Measurements from ENCODE around the gene GFRA1. TPM values are rescaled to one million over a fixed set of nuclear protein-coding genes. Genes with fewer than 3 reads are reported as not detected.

The GFRA1 gene
- total RNA-seq, 2 experiments from 2014 or later = not detected

- Histone ChIP-seq H3K36me3 (ENCODE audit: insufficient read depth, low read length) (no peaks in the 10 kb centered on the region), H3K4me1 (ENCODE audit: insufficient read depth, low read length) (no peaks in the 10 kb centered on the region), H3K9me3 (ENCODE audit: control insufficient read depth in 1 of 2, insufficient read depth in 1 of 2, low read length in 2 of 2) (peaks cover 0 to 4% of the 10 kb centered on the region in 2 experiments), H3K27me3 (ENCODE audit: control insufficient read depth in 1 of 2, insufficient read depth in 2 of 2, low read length in 2 of 2) (no peaks in the 10 kb centered on the region), H3K27ac (ENCODE audit: low read depth in 1 of 2, low read length in 2 of 2) (no peak overlapping the region), H3K4me3 (ENCODE audit: low read length) (no peak overlapping the region)
- H3K27ac Mint-ChIP-seq = no peak overlapping the region
- intact Hi-C loops (cut with DNase I, micrococcal nuclease) = no loop called here
- ATAC-seq (ENCODE audit: poor library complexity) (no peak), DNase-seq (no peak)
- ChIA-PET CTCF (no interaction called here), POLR2A (no interaction called here)
- no peaks in the 10 kb centered on the region for H3K4me1 Mint-ChIP-seq (ENCODE audit: low read depth)
- no peak overlapping the region for H3K4me3 Mint-ChIP-seq
- H3K36me3 Mint-ChIP-seq (ENCODE audit: low read depth) = no peaks in the 10 kb centered on the region
- no peaks in the 10 kb centered on the region for H3K9me3 Mint-ChIP-seq
- H3K27me3 Mint-ChIP-seq = peaks cover 4% of the 10 kb centered on the region
- TF ChIP-seq CTCF (IDR thresholded peaks at IDR 0.05) = no peak
Observed at GRCh38 chr10:116138897-116139296, 134.1 kb downstream of the GFRA1 start.

- no peak for DNase-seq
Observed at GRCh38 chr10:116136261-116136660, 136.7 kb downstream of the GFRA1 start.

GRCh38 chr10:116134322-116134721 is 138.7 kb downstream of the GFRA1 start:
- H3K27me3 Mint-ChIP-seq = no peaks in the 10 kb centered on the region
- Histone ChIP-seq H3K9me3 (ENCODE audit: control insufficient read depth in 1 of 2, insufficient read depth in 1 of 2, low read length in 2 of 2) (no peaks in the 10 kb centered on the region), H3K4me1 (ENCODE audit: insufficient read depth, low read length) (no peaks in the 10 kb centered on the region), H3K27ac (ENCODE audit: low read depth in 1 of 2, low read length in 2 of 2) (no peak overlapping the region), H3K27me3 (ENCODE audit: control insufficient read depth in 1 of 2, insufficient read depth in 2 of 2, low read length in 2 of 2) (no peaks in the 10 kb centered on the region), H3K36me3 (ENCODE audit: insufficient read depth, low read length) (no peaks in the 10 kb centered on the region), H3K4me3 (ENCODE audit: low read length) (no peak overlapping the region)
- no peaks in the 10 kb centered on the region for H3K36me3 Mint-ChIP-seq (ENCODE audit: low read depth)
- ATAC-seq (ENCODE audit: poor library complexity) (no peak), DNase-seq (no peak)
- no peak overlapping the region for H3K4me3 Mint-ChIP-seq
- no peaks in the 10 kb centered on the region for H3K4me1 Mint-ChIP-seq (ENCODE audit: low read depth)
- ChIA-PET CTCF (no interaction called here), POLR2A (no interaction called here)
- H3K9me3 Mint-ChIP-seq = peaks cover 2% of the 10 kb centered on the region
- TF ChIP-seq CTCF (IDR thresholded peaks at IDR 0.05) = no peak
- no peak overlapping the region for H3K27ac Mint-ChIP-seq
- intact Hi-C loops (cut with DNase I, micrococcal nuclease) = no loop called here

More at GRCh38 chr10:116136261-116136660, 136.7 kb downstream of the GFRA1 start:
- Mint-ChIP-seq H3K27ac (no peak overlapping the region), H3K27me3 (no peaks in the 10 kb centered on the region), H3K4me1 (ENCODE audit: low read depth) (no peaks in the 10 kb centered on the region), H3K9me3 (no peaks in the 10 kb centered on the region), H3K4me3 (no peak overlapping the region), H3K36me3 (ENCODE audit: low read depth) (no peaks in the 10 kb centered on the region)
- Histone ChIP-seq H3K9me3 (ENCODE audit: control insufficient read depth in 1 of 2, insufficient read depth in 1 of 2, low read length in 2 of 2) (peaks cover 0 to 4% of the 10 kb centered on the region in 2 experiments), H3K4me3 (ENCODE audit: low read length) (no peak overlapping the region), H3K36me3 (ENCODE audit: insufficient read depth, low read length) (no peaks in the 10 kb centered on the region), H3K27ac (ENCODE audit: low read depth in 1 of 2, low read length in 2 of 2) (no peak overlapping the region), H3K27me3 (ENCODE audit: control insufficient read depth in 1 of 2, insufficient read depth in 2 of 2, low read length in 2 of 2) (no peaks in the 10 kb centered on the region), H3K4me1 (ENCODE audit: insufficient read depth, low read length) (no peaks in the 10 kb centered on the region)
- ChIA-PET CTCF (no interaction called here), POLR2A (no interaction called here)
- no peak for TF ChIP-seq CTCF (IDR thresholded peaks at IDR 0.05)
- no peak for ATAC-seq (ENCODE audit: poor library complexity)
- intact Hi-C loops (cut with DNase I, micrococcal nuclease) = no loop called here
